HCT116 (cell line): ENCODE results near the gene CHRNA9. TPM values are rescaled to one million over a fixed set of nuclear protein-coding genes. Genes with fewer than 3 reads are reported as not detected.
A peak's percentile ranks its signal among the peaks of the same experiment; 100 is the strongest.

Experiments used
- ATAC-seq: fragments of 200-7000 bp; cut with Tn5 transposase; 2 replicates; pipeline ENCODE4 v1.9.1; 2020; ENCODE audit warnings: mild to moderate bottlenecking, moderate library complexity
- BruUV-seq: library from RNA; stranded (reverse); fragments of 400-500 nt; replicated peaks from 2 replicates; lab custom pipeline; 2021; lab: Mats Ljungman, UMichigan
- CTCF ChIA-PET: fragments of 300-600 bp; sonication (Branson Sonifier 250); formaldehyde crosslinking; loops from one replicate; lab custom pipeline; 2021; ENCODE audit warnings: antibody characterized with exemption; lab: Charles Lee
- POLR2A ChIA-PET: fragments of 300-600, 350-600 bp; sonication (Branson Sonifier 250); formaldehyde crosslinking; loops from one replicate; lab custom pipeline; 2021; ENCODE audit warnings: antibody characterized with exemption; lab: Charles Lee
- RAD21 ChIA-PET, 2 experiments: fragments of 300-600 bp; sonication (Branson Sonifier 250); formaldehyde crosslinking; loops; one replicate each; lab custom pipeline; 2023; ENCODE audit warnings: low total read pairs in 2 of 2; ENCODE audit not compliant: uncharacterized antibody in 2 of 2, unreplicated experiment in 2 of 2, low non-redundant PET in 1 of 2; lab: Charles Lee
- DNase-seq: peaks from one replicate; pipeline ENCODE4 v3.0.0-alpha.2; 2010; ENCODE audit warnings: low read depth, low spot score
- H2AFZ ChIP-seq: fragments of 200-600 bp; shearing (Covaris generic), sonication (generic); 2 replicates; pipeline ENCODE4 v1.6.1; 2017; ENCODE audit warnings: low read depth, mixed run types, mixed read lengths, antibody characterized with exemption, low read length; ENCODE audit not compliant: poor library complexity, severe bottlenecking
- H3K27ac ChIP-seq: 2 replicates; pipeline ENCODE4 v1.5.1; 2012; ENCODE audit warnings: low read depth, low read length
- H3K27me3 ChIP-seq: fragments of 200-600 bp; sonication (generic); 2 replicates; pipeline ENCODE4 v1.6.1; 2016; ENCODE audit warnings: mixed run types, low read length, mixed read lengths; ENCODE audit not compliant: insufficient read depth
- H3K36me3 ChIP-seq, 2 experiments: fragments of 200-500 bp in 1 of 2; fragments of 200-600 bp in 1 of 2; sonication (Bioruptor generic) in 1 of 2; sonication (generic) in 1 of 2; 2 replicates each; pipeline versions ENCODE4 v1.5.1 to v1.6.1; 2014 to 2016; ENCODE audit warnings: low read length in 2 of 2, inconsistent platforms in 1 of 2, mixed read lengths in 1 of 2, mixed run types in 1 of 2; ENCODE audit not compliant: insufficient read depth in 2 of 2, control insufficient read depth in 1 of 2
- H3K4me1 ChIP-seq, 2 experiments: fragments of 200-600 bp in 1 of 2; sonication (generic) in 1 of 2; 2 replicates each; pipeline versions ENCODE4 v1.5.1 to v1.6.1; 2012 to 2017; ENCODE audit warnings: low read length in 2 of 2, inconsistent platforms in 1 of 2, mild to moderate bottlenecking in 1 of 2, mixed read lengths in 1 of 2, mixed run types in 1 of 2, moderate library complexity in 1 of 2; ENCODE audit not compliant: insufficient read depth in 2 of 2, control insufficient read depth in 1 of 2
- H3K4me2 ChIP-seq: fragments of 200-600 bp; sonication (generic); 2 replicates; pipeline ENCODE4 v1.6.1; 2017; ENCODE audit warnings: mixed run types, low read length, mixed read lengths
- H3K4me3 ChIP-seq, 2 experiments: fragments of 200-600 bp in 1 of 2; sonication (generic) in 1 of 2; replicated peaks in 1 of 2; 2 replicates each; pipeline ENCODE4 v1.5.1; 2011 to 2016; ENCODE audit warnings: low read length in 2 of 2, control low read depth in 1 of 2, low read depth in 1 of 2, mild to moderate bottlenecking in 1 of 2, mixed read lengths in 1 of 2, mixed run types in 1 of 2
- H3K79me2 ChIP-seq: fragments of 200-600 bp; sonication (generic); 2 replicates; pipeline ENCODE4 v1.6.1; 2017; ENCODE audit warnings: mild to moderate bottlenecking, mixed run types, low read length, moderate library complexity, mixed read lengths; ENCODE audit not compliant: insufficient read depth
- H3K9ac ChIP-seq: fragments of 200-600 bp; sonication (generic); 2 replicates; pipeline ENCODE4 v1.6.1; 2016; ENCODE audit warnings: low read length, mixed read lengths
- H3K9me2 ChIP-seq: fragments of 200-600 bp; sonication (generic), shearing (Covaris generic); 2 replicates; pipeline ENCODE4 v1.6.1; 2017; ENCODE audit warnings: mixed run types, mild to moderate bottlenecking, moderate library complexity; ENCODE audit not compliant: insufficient read depth
- H3K9me3 ChIP-seq, 2 experiments: fragments of 200-500 bp in 1 of 2; fragments of 200-600 bp in 1 of 2; sonication (Bioruptor generic) in 1 of 2; sonication (generic) in 1 of 2; 2 replicates each; pipeline ENCODE4 v1.6.1; 2014 to 2017; ENCODE audit warnings: low read length in 2 of 2, mixed read lengths in 2 of 2, inconsistent platforms in 1 of 2, low read depth in 1 of 2, mild to moderate bottlenecking in 1 of 2, mixed run types in 1 of 2, moderate library complexity in 1 of 2; ENCODE audit not compliant: control insufficient read depth in 1 of 2, insufficient read depth in 1 of 2
- H4K20me1 ChIP-seq: fragments of 200-600 bp; sonication (generic), shearing (Covaris generic); 2 replicates; pipeline ENCODE4 v1.6.1; 2017; ENCODE audit warnings: mixed run types, mild to moderate bottlenecking, moderate library complexity; ENCODE audit not compliant: insufficient read depth
- ATF3 ChIP-seq: IDR thresholded peaks from 2 replicates; pipeline ENCODE4 v1.6.1; 2012
- CBX3 ChIP-seq: IDR thresholded peaks from 2 replicates; pipeline ENCODE4 v1.6.1; 2012; ENCODE audit warnings: low read depth
- CEBPB ChIP-seq: IDR thresholded peaks from 2 replicates; pipeline ENCODE4 v1.6.1; 2012; ENCODE audit warnings: low read depth
- CTCF ChIP-seq, 3 experiments: fragments of 200-600 bp in 1 of 3; sonication (generic) in 1 of 3; IDR thresholded peaks in 2 of 3; conservative IDR thresholded peaks in 1 of 3; 2 replicates each; pipeline ENCODE4 v1.5.1; 2012 to 2017; ENCODE audit warnings: low read depth in 2 of 3, low read length in 2 of 3, antibody characterized with exemption in 1 of 3, borderline replicate concordance in 1 of 3, control low read depth in 1 of 3, mild to moderate bottlenecking in 1 of 3, mixed read lengths in 1 of 3, mixed run types in 1 of 3, moderate library complexity in 1 of 3; ENCODE audit not compliant: insufficient read depth in 1 of 3
- EGR1 ChIP-seq: IDR thresholded peaks from 2 replicates; pipeline ENCODE4 v1.6.1; 2012; ENCODE audit warnings: low read depth
- ELF1 ChIP-seq: IDR thresholded peaks from 2 replicates; pipeline ENCODE4 v1.6.1; 2012; ENCODE audit warnings: low read depth, borderline replicate concordance
- EZH2 ChIP-seq: fragments of 200-600 bp; sonication (generic); IDR thresholded peaks from 2 replicates; pipeline ENCODE4 v1.6.1; 2017; ENCODE audit warnings: antibody characterized with exemption, mixed run types
- FOSL1 ChIP-seq: IDR thresholded peaks from 2 replicates; pipeline ENCODE4 v1.6.1; 2012; ENCODE audit warnings: low read depth
- JUND ChIP-seq: IDR thresholded peaks from 2 replicates; pipeline ENCODE4 v1.6.1; 2012
- POLR2AphosphoS5 ChIP-seq: IDR thresholded peaks from 2 replicates; pipeline ENCODE4 v1.6.1; 2011; ENCODE audit warnings: mild to moderate bottlenecking, low read depth, low read length, moderate library complexity
- REST ChIP-seq: IDR thresholded peaks from 2 replicates; pipeline ENCODE4 v1.6.1; 2012; ENCODE audit warnings: low read depth
- SIN3A ChIP-seq: IDR thresholded peaks from 2 replicates; pipeline ENCODE4 v1.6.1; 2012; ENCODE audit warnings: low read depth
- SRF ChIP-seq: IDR thresholded peaks from 2 replicates; pipeline ENCODE4 v1.6.1; 2012; ENCODE audit warnings: low read depth
- YY1 ChIP-seq: IDR thresholded peaks from 2 replicates; pipeline ENCODE4 v1.6.1; 2011; ENCODE audit warnings: low read length, low read depth, moderate library complexity, mild to moderate bottlenecking; ENCODE audit not compliant: insufficient replicate concordance; ENCODE audit errors: extremely low read depth
- ZFX ChIP-seq: fragments of 450-650 bp; IDR thresholded peaks from 2 replicates; pipeline ENCODE4 v1.6.1; 2017
- ZNF274 ChIP-seq: fragments of 200-500 bp; sonication (Bioruptor generic); IDR thresholded peaks from 2 replicates; pipeline ENCODE4 v1.6.1; 2014; ENCODE audit warnings: mild to moderate bottlenecking, low read depth, low read length, inconsistent platforms
- intact Hi-C: fragments of 100-400 bp; cut with micrococcal nuclease; formaldehyde crosslinking; loops from 2 replicates; pipeline ENCODE4 v1.10.0; 2022
- total RNA-seq: library from RNA; stranded (reverse); gene quantifications from one replicate; pipeline ENCODE4 v1.2.1, GENCODE V29; 2021; ENCODE audit not compliant: unreplicated experiment

The CHRNA9 gene
- total RNA-seq, 1 experiment from 2014 or later, result not detected

GRCh38 chr4:40378619-40379018 is 43.5 kb downstream of the CHRNA9 start:
- TF ChIP-seq ZNF274 (no peak), POLR2AphosphoS5 (no peak), ATF3 (no peak), YY1 (no peak), EZH2 (no peak), EGR1 (no peak), SRF (no peak)
- H3K36me3 ChIP-seq, result no peaks in the 10 kb centered on the region
- BruUV-seq, result no TSS peak

GRCh38 chr4:40379248-40379647 is 44.1 kb downstream of the CHRNA9 start:
- no peak overlapping the region for H3K4me2 ChIP-seq
- H3K9me3 ChIP-seq, result no peaks in the 10 kb centered on the region
- POLR2A ChIA-PET, result no interaction called here
- H3K4me3 ChIP-seq, result no peak overlapping the region
- no peaks in the 10 kb centered on the region for H4K20me1 ChIP-seq
- H3K4me1 ChIP-seq, result peaks cover 0 to 15% of the 10 kb centered on the region in 2 experiments; a peak in 2 of 4 replicates
- intact Hi-C loops, result no loop called here
- H3K36me3 ChIP-seq, result no peaks in the 10 kb centered on the region
- RAD21 ChIA-PET, result no interaction called here
- no peak for ATAC-seq
- H3K79me2 ChIP-seq, result no peaks in the 10 kb centered on the region
- H3K27me3 ChIP-seq, result no peaks in the 10 kb centered on the region
- H3K9ac ChIP-seq, result no peak overlapping the region
- DNase-seq, result no peak
- no peak overlapping the region for H3K27ac ChIP-seq
- H2AFZ ChIP-seq, result no peak overlapping the region
- H3K9me2 ChIP-seq, result no peaks in the 10 kb centered on the region
- BruUV-seq, result no TSS peak
- CTCF ChIA-PET, result no interaction called here
- TF ChIP-seq ZNF274 (no peak), CEBPB (no peak), CBX3 (no peak), ZFX (no peak), FOSL1 (no peak), SIN3A (no peak), REST (no peak), ELF1 (no peak), EZH2 (no peak), SRF (no peak), JUND (no peak), CTCF (IDR thresholded peaks at IDR 0.05 in 2 of 3, conservative IDR thresholded peaks at IDR 0.05 in 1 of 3; ENCODE audit: borderline replicate concordance in 1 of 3, insufficient read depth in 1 of 3, low read depth in 2 of 3, low read length in 2 of 3) (no peak), ATF3 (no peak)

More at GRCh38 chr4:40378619-40379018, 43.5 kb downstream of the CHRNA9 start:
- H3K9ac ChIP-seq, result no peak overlapping the region
- ChIA-PET CTCF (interaction anchor here (1.0 kb wide), 1 partner anchor 10 kb away, joined by 3 read pairs; no protein-coding TSS in a partner anchor), RAD21 (no interaction called here), POLR2A (no interaction called here)
- H3K4me1 ChIP-seq, result peaks cover 0 to 15% of the 10 kb centered on the region in 2 experiments; a peak in 2 of 4 replicates
- peak overlapping the region; percentile 76 for H2AFZ ChIP-seq
- no peaks in the 10 kb centered on the region for H3K9me3 ChIP-seq
- ATAC-seq, result no peak
- H3K4me2 ChIP-seq, result no peak overlapping the region
- H3K9me2 ChIP-seq, result no peaks in the 10 kb centered on the region
- H4K20me1 ChIP-seq, result no peaks in the 10 kb centered on the region
- H3K27ac ChIP-seq, result no peak overlapping the region
- no peak for DNase-seq
- H3K4me3 ChIP-seq, result no peak overlapping the region
- H3K79me2 ChIP-seq, result no peaks in the 10 kb centered on the region
- intact Hi-C loops, result no loop called here
- H3K27me3 ChIP-seq, result no peaks in the 10 kb centered on the region
